Raji (cell line): ENCODE data around the gene NXN.

Experiments
- POLR2A ChIP-seq: IDR thresholded peaks from 2 replicates; pipeline ENCODE4 v1.6.1; 2011; ENCODE audit warnings: low read depth, low read length, control low read depth; ENCODE audit not compliant: insufficient read depth

Gene NXN

DNA sequence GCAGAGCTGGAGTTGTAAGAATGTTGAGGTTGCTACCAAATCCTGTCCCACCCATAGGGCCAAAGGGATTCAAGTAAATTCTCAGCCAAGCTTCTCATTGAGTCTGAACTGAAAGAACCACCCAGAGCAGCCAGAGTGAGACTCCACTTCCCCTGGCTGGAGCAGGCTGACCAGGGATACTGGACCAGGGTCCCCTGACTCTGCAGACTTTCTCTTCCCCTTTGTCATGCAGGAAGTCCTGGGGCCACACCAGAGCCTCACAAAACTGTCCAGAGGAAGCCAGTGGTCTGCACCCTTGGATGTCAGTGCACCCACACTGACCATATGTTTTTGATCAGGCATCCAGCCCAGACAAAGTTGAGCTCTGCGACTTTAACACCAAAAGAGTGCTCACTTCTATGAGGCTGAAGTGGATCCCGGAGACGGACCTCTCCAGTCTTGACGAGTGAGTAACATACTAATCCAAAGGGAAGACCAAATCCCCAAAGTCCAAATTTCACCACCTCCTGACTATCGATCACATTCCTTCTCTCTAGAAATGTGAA is 4.1 kb downstream of the NXN start:
- no peak for TF ChIP-seq POLR2A

DNA sequence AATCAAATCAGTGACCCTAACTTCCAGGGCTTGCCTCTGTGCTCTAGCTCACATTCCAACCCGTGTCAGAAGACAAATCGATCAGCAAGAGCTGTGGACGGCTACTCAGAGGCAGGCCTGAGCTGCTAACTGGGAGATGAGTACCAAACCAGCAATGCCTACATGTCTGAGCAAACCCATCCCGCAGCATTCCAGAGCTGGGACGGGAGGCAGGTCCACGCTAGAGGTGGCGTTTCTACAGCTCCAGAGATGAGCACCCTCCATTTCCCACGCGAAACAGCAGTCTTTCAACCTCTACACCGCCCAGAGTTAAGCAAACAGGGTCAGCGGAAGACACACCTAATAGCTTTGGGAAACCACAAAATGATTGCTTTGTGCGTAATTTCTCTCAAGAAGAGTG is 6.5 kb downstream of the NXN start:
- TF ChIP-seq POLR2A, result no peak

DNA sequence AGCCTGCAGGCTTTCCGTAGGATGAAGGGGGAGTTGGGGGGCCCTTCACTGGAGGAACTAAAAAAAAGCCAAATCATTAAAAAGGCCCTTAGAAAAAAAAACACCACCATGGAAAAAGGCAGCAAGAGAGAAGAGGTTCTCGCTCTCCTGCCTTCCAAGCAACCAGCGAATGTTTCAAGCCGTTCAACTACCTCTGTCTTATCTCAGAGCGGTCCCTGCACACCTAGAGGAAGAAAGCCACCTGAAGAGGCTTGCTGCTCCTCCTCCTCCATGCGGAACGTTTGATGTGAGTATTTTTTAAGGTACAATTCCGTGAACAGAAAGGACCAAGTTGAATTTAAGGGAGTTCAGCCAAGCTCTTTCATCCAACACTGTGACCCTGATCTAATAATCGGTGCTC is 9.2 kb downstream of the NXN start:
- TF ChIP-seq POLR2A, result no peak

DNA sequence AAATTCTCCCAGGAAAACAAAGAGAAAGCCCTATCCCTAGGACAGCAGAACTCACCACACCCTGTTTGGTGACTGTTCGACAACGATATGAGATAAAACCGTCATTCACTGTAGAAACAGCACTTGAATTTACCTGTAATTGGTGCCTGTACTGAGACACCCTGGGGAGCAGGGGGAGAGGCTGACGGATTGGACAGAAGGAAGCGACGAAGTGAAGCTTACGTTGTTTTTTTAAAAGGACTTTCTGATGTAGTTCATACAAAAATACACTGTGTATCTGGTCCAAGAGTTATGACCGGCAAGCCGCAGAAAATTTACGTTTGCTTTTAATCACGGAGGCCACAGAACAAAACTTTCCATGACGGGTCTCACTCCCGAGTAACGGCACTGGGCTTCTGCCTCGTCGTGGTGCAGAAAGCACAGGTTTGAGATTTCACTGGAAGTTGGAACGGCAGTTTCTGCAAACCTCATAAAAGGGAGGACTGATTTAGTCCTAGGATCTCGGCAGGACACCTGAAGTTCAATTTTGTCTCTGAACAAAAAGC is 9.7 kb downstream of the NXN start:
- TF ChIP-seq POLR2A, result no peak

DNA sequence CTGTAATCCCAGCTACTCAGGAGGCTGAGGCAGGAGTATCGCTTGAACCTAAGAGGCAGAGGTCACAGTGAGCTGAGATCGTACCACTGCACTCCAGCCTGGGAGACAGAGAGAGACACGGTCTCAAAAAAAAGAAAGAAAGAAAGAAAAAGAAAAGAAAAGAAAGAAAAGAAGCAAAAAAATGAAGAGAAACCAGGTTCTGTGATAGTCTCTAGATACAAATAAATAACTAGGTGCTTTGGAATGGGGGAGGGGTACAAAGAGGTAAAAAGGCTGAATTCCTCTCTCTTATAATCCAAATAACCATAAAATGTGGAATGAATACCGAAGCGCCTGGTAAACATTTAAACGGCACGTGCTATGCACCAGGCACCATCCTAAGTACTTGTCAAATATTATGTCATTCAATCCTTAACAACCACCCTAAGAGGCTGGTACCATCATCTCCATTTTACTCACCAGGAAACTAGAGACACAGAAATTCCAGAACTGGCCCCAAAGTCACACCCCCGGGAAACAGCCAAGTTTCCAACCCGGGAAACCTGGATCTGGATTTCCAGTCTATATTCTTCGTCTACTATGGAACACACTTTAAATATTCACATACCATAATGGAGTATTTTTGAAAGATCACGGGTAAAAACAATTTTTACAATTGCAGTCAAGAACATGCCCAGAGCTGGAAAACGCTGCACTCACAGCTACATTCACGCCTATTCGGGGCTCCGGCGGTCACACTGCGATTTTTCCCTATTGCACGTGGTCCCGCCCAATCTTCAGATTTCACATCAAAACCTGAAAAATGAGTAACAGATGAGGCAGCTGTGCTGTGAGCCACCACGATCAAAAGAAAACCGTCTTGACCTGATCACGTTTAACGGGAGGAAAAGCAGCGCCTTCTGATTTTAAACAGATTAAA is 10.5 kb downstream of the NXN start:
- no peak for TF ChIP-seq POLR2A

DNA sequence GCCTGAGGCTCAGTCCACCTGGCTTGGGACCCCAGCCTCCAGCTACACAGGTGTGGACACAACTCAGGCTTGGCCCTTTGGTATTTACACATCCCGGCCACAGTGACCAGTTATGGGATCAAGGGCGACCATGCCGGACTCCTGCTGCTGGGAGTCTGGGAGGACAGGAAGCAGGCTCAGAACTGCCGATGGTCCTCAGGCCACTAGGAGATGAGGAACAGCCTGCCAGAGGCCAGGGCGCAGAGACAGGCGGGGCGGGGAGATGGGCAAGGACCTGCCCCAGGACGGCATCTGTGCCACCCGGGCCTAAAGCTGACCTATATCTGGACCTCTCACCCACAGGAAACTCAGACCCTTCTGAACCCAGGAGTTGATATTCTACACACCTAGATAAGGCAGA is 12.5 kb downstream of the NXN start:
- no peak for TF ChIP-seq POLR2A

DNA sequence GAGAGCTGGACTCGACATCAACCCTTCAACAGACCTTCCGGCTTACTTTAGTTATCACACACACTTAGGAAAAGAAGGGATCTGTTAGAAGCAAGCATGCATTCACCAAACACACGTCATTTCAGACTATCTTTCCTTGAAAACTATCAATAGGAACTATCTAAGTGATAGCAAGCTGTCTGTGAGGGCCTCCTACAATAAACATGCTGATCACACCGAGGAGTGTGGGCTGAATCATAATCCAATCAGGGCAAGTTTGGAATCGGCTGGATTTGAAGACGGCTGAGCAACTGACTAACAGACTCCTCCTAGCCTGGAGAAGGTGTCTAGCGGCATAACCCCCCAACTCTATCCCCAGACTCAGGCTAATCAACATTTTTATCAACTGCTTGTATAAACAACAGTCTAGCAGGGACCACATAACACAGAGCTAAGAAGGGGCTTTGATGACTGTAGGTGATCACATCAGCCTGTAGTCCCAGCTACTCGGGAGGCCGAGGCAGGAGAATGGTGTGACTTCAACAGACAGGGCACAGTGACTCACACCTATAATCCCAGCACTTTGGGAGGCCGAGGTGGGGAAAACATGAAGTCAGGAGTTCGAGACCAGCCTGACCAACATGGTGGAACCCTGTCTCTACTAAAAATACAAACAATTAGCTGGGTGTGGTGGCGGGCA is 14.1 kb downstream of the NXN start:
- no peak for TF ChIP-seq POLR2A

DNA sequence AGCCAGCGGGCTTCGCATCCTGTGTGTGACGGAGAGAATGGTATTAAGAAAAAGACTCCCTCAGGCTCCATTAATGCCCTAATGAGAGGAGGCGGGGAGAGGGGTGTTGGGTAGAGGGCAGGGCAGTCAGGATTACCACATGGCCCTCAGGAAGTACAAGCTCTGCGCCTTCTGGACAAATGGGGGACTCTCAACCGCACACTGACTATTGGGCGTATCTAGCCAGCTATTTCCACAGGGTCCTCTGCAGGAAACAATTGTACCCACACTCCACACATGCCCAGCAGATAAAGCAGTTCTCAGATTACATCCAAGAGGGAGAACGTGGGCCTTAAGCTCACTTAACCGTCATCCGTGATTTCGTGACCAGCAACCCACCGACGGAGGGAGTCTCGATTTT is 14.7 kb downstream of the NXN start:
- TF ChIP-seq POLR2A, result no peak

DNA sequence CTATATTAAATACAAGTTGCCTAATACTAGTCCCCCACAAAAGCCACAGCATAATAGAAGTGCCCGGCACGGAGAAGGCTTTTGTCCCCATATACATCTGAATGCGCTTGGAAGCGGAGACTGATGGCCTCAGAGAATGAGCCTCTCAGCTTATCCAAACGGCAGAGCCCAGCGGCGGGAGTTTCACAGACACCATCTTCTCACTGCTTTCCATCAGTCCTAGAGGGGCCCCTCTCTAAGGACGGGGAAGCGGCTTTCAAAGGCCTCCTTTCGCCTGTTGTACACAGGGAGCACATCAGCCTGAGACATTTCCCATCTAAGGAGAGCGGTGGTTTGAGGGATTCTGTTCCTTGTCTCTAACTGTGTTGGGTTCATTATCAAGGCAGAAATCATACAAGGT is 16.9 kb downstream of the NXN start:
- no peak for TF ChIP-seq POLR2A

DNA sequence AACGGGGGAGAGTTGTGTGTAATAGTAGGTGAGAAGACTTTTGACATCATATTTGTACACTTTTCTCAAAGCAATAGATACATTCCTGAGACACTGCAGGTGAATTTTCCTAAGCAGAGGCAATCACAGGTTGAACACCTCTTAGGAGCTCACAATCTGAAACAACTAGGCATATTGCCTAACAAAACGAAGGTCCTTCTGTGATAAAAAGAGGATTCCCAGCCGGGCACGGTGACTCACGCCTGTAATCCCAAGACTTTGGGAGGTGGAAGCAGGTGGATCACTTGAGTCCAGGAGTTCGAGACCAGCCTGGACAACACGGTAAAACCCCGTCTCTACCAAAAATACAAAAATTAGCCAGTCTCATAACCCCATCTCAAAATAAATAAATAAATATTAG is 17.4 kb downstream of the NXN start:
- no peak for TF ChIP-seq POLR2A

DNA sequence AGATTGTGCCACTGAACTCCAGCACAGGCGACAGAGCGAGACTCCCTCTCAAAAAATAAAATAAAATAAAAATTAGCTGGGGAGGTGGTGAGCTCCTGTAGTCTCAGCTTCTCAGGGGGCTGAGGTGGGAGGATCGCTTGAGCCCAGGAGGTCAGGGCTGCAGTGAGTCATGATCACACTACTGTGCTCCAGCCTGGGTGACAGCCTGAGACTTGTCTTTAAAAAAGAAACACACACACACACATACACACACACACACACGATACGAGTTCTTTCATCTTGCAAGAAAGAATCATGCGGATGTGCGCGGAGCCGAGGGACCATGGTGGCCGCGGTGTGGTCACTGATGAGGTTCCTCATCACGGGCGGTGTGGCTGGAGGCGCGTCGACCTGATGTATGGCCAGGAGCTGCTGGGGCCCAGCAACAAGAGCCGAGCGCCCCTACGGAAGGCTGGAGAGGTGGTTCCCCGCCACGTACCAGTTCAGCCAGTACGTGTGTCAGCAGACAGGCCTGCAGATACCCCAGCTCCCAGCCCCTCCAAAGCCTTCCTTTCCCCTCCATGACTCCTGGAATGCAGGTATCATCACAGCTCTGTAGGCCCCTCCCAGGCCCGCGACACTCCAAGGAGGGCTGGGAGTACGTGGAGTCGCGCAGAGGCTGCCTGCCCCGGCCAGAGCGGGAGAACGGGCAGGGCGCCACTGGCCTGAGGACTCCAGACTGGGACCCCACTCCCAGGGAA is 20.7 kb downstream of the NXN start:
- TF ChIP-seq POLR2A, result no peak

DNA sequence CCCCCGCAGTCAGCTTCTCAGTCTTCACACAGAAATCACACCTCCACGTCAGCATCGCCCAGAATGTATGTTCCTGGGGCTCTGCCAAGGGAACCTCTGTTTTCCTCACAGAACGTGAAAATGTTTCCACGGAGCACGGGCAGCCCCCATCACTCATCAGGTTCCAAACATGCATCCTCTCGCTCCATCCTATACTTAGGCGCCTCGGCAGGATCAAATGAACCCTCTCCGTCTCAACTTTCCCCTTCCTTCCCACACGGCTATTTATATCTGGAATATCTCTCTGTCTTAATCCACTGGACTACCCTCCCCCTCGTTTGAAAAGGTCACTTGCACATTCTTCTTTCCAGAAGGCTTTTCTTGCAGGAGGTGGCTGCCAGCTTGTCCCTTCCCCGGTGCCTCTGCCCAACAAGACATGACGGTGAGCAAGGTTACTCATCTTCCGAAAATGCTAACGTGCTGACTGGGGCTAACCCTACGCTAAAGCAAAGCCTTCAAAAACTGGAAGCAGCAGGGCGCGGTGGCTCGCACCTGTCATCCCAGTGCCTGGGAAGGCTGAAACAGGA is 21.6 kb downstream of the NXN start:
- TF ChIP-seq POLR2A, result no peak

DNA sequence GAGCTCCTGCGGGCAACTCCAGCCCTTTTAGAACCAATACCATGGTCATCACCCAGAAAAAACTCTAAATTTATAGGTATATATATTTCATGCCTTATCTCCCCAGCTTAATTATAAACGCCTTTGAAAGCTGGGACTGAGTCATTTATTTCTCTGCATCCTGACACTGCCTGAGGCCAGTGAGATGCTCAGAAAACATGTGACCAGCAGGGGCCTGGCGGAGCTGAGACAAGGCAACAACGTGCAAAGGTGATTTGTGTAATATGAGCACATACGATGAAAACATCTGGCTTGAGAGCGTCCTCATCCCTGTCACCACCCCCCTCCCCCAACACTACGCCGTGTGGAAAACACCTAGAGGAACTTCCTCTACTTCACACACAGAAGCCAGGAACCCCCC is 22.7 kb downstream of the NXN start:
- TF ChIP-seq POLR2A, result no peak

DNA sequence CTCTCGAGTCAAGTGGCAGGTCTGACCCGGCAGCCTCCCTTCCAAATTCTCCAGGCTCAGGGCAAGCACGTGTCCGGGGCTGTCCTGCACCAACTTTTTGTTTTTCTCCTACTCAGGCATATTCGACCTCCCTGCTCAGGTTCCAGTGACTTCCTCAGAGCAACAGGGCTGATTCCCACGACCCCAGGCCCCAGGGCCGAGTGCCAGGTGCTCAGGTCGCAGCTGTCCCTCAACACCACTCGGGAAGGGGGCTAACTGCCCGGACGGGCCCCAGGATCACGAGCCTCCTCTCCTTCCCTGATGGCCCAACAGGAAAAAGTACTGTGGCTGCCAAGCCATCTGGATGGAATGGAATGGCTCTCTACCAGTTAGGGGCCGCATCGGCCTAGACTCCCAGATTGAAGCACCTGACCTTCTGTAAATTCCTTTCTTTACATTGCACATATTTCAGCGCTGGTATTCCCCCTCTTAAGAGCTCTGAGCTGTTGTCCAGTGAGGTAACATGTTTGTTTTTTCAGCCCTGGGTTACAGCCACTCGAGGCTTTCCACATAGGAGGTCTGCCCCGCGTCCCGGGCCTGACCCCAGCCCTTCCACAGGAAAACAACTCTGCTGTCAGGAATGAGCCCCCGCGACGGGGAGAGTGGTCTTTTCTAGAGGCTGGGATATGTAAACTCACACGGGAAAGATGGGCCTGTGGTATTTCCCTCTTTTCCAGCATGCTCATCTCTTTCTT is 25.0 kb downstream of the NXN start:
- TF ChIP-seq POLR2A, result no peak
